Measurements from ENCODE around the gene WNT7A.

Gene WNT7A

DNA sequence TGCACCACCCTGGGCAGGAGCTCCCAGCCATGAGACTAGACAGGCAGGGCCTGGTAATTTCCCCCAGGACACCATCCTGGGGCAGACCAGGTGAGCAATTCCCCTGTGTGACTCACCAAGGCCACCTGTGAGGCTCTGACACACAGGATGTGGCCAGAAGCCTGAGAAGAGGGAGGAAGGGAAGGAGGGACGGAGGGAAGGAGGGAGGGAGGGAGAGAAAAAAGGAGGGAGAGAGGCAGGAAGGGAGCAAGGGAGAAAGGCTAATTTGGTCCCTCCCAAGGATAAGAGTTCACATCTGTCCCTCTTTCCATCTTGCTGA is 25.9 kb downstream of the WNT7A start:
- peak; percentile 91 to 94 for DNase-seq
- Histone ChIP-seq H3K23ac (ENCODE audit: low read length) (no peak overlapping the region), H3K14ac (ENCODE audit: low read length) (no peak overlapping the region)

DNA sequence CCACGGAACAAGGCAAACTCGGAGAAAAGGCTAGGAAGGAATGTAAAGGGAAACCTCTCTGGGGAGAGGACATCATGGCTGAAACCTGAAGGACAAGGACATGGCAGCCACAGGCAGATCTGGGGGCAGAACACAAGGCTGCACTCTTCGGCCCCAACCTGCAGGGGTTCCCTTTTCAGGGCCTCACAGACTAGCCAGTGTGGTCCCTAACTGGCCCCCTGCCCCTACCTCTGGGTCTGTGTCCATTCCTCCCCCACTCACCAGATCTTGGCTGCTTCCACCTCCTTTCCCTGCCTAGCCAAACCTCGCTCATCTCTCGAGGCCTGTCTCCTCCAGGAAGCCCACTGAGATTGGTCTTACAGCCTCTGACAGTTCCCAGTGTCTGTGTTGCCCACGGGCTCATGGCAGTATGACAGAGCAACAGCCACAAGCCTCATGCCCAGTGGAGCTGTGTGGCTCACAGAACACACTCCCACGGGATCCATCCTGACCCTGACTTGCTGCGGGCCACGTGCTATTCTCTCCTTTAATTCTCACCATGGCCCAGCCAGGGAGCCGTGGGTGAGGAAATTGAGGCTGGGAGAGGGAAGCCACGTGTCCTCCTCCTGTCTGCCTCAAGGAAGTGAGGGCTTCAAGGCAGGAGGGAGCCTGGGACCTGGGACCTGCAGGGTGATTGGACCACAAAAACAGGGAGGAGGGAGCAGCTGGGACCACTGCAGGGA is 26.5 kb downstream of the WNT7A start:
- no peak overlapping the region for H3K4me2 ChIP-seq (ENCODE audit: low read length)
- H3K23ac ChIP-seq (ENCODE audit: low read length): no peak overlapping the region
- no peaks in the 10 kb centered on the region for H3K9me3 ChIP-seq (ENCODE audit: insufficient read depth, low read depth, low read length)
- H3K9ac ChIP-seq (ENCODE audit: low read length): no peak overlapping the region
- peak overlapping the region; percentile 45 for H2BK120ac ChIP-seq (ENCODE audit: insufficient read depth, low read length, poor library complexity)
- no peak overlapping the region for H4K12ac ChIP-seq (ENCODE audit: low read depth, low read length)
- H3K14ac ChIP-seq (ENCODE audit: low read length): peak overlapping the region; percentile 2
- no peak overlapping the region for H3K4me3 ChIP-seq (ENCODE audit: low read depth, low read length)
- peak overlapping the region; percentile 3 for H4K8ac ChIP-seq (ENCODE audit: low read depth, low read length)
- no peaks in the 10 kb centered on the region for H3K27me3 ChIP-seq (ENCODE audit: insufficient read depth, low read length)
- no peaks in the 10 kb centered on the region for H3K79me2 ChIP-seq (ENCODE audit: control insufficient read depth, insufficient read depth, low read length, poor library complexity)
- WGBS (ENCODE audit: extremely low coverage, insufficient coverage, insufficient read length): no CpG with 5 or more reads among the region's 11 CpGs
- H4K91ac ChIP-seq (ENCODE audit: low read depth, low read length): peak overlapping the region; percentile 72
- no peak for DNase-seq
- H3K18ac ChIP-seq (ENCODE audit: low read length): peak overlapping the region; percentile 4
- peaks cover 34 to 35% of the 10 kb centered on the region in 2 experiments for H3K4me1 ChIP-seq (ENCODE audit: control insufficient read depth in 1 of 2, insufficient read depth in 2 of 2, low read length in 2 of 2)
- peak overlapping the region; percentile 36 for H3K27ac ChIP-seq (ENCODE audit: low read depth, low read length)
- H3K79me1 ChIP-seq (ENCODE audit: low read length): peaks cover 25% of the 10 kb centered on the region
- H2BK5ac ChIP-seq (ENCODE audit: low read depth, low read length, poor library complexity): no peak overlapping the region
- H2AK5ac ChIP-seq (ENCODE audit: low read length): peak overlapping the region; percentile 1
- no peaks in the 10 kb centered on the region for H3K36me3 ChIP-seq (ENCODE audit: control insufficient read depth in 1 of 2, insufficient read depth in 2 of 2, low read length in 2 of 2)
- H2BK12ac ChIP-seq (ENCODE audit: low read length): peak overlapping the region; percentile 39
- H3K4ac ChIP-seq (ENCODE audit: low read depth, low read length): no peak overlapping the region
- no peak overlapping the region for H2AFZ ChIP-seq (ENCODE audit: insufficient read depth, low read length, poor library complexity)

More for the DNA sequence above, 25.9 kb downstream of the WNT7A start:
- peak overlapping the region; percentile 3 for H4K8ac ChIP-seq (ENCODE audit: low read depth, low read length)
- no peak overlapping the region for H3K9ac ChIP-seq (ENCODE audit: low read length)
- no peak overlapping the region for H3K4me3 ChIP-seq (ENCODE audit: low read depth, low read length)
- H4K12ac ChIP-seq (ENCODE audit: low read depth, low read length): no peak overlapping the region
- H3K27ac ChIP-seq (ENCODE audit: low read depth, low read length): no peak overlapping the region
- H3K4me2 ChIP-seq (ENCODE audit: low read length): no peak overlapping the region
- no peak overlapping the region for H4K91ac ChIP-seq (ENCODE audit: low read depth, low read length)
- H3K27me3 ChIP-seq (ENCODE audit: insufficient read depth, low read length): no peaks in the 10 kb centered on the region
- H2BK12ac ChIP-seq (ENCODE audit: low read length): no peak overlapping the region
- no peaks in the 10 kb centered on the region for H3K79me2 ChIP-seq (ENCODE audit: control insufficient read depth, insufficient read depth, low read length, poor library complexity)
- H2AFZ ChIP-seq (ENCODE audit: insufficient read depth, low read length, poor library complexity): no peak overlapping the region
- no peaks in the 10 kb centered on the region for H3K9me3 ChIP-seq (ENCODE audit: insufficient read depth, low read depth, low read length)
- no peak overlapping the region for H2BK5ac ChIP-seq (ENCODE audit: low read depth, low read length, poor library complexity)
- no peak overlapping the region for H2AK5ac ChIP-seq (ENCODE audit: low read length)
- H3K18ac ChIP-seq (ENCODE audit: low read length): no peak overlapping the region
- no peaks in the 10 kb centered on the region for H3K36me3 ChIP-seq (ENCODE audit: control insufficient read depth in 1 of 2, insufficient read depth in 2 of 2, low read length in 2 of 2)
- peaks cover 34 to 35% of the 10 kb centered on the region in 2 experiments for H3K4me1 ChIP-seq (ENCODE audit: control insufficient read depth in 1 of 2, insufficient read depth in 2 of 2, low read length in 2 of 2)
- WGBS (ENCODE audit: extremely low coverage, insufficient coverage, insufficient read length): no CpG with 5 or more reads among the region's 1 CpG
- H3K4ac ChIP-seq (ENCODE audit: low read depth, low read length): no peak overlapping the region
- H3K79me1 ChIP-seq (ENCODE audit: low read length): peaks cover 25% of the 10 kb centered on the region
- H2BK120ac ChIP-seq (ENCODE audit: insufficient read depth, low read length, poor library complexity): no peak overlapping the region

GRCh38 chr3:13852638-13853009 is 27.2 kb downstream of the WNT7A start:
- no peaks in the 10 kb centered on the region for H3K27me3 ChIP-seq (ENCODE audit: insufficient read depth, low read length)
- no CpG with 5 or more reads among the region's 4 CpGs for WGBS (ENCODE audit: extremely low coverage, insufficient coverage, insufficient read length)
- H3K9ac ChIP-seq (ENCODE audit: low read length): no peak overlapping the region
- H2AK5ac ChIP-seq (ENCODE audit: low read length): peak overlapping the region; percentile 1
- H2AFZ ChIP-seq (ENCODE audit: insufficient read depth, low read length, poor library complexity): no peak overlapping the region
- H3K14ac ChIP-seq (ENCODE audit: low read length): peak overlapping the region; percentile 56
- no peak overlapping the region for H3K4me2 ChIP-seq (ENCODE audit: low read length)
- peaks cover 25% of the 10 kb centered on the region for H3K79me1 ChIP-seq (ENCODE audit: low read length)
- H3K23ac ChIP-seq (ENCODE audit: low read length): no peak overlapping the region
- H3K79me2 ChIP-seq (ENCODE audit: control insufficient read depth, insufficient read depth, low read length, poor library complexity): no peaks in the 10 kb centered on the region
- no peak overlapping the region for H2BK5ac ChIP-seq (ENCODE audit: low read depth, low read length, poor library complexity)
- H4K8ac ChIP-seq (ENCODE audit: low read depth, low read length): no peak overlapping the region
- H4K12ac ChIP-seq (ENCODE audit: low read depth, low read length): no peak overlapping the region
- H3K4ac ChIP-seq (ENCODE audit: low read depth, low read length): no peak overlapping the region
- DNase-seq: no peak
- peak overlapping the region; percentile 81 for H2BK12ac ChIP-seq (ENCODE audit: low read length)
- H3K4me3 ChIP-seq (ENCODE audit: low read depth, low read length): no peak overlapping the region
- no peaks in the 10 kb centered on the region for H3K9me3 ChIP-seq (ENCODE audit: insufficient read depth, low read depth, low read length)
- peak overlapping the region; percentile 82 for H2BK120ac ChIP-seq (ENCODE audit: insufficient read depth, low read length, poor library complexity)
- H3K4me1 ChIP-seq (ENCODE audit: control insufficient read depth in 1 of 2, insufficient read depth in 2 of 2, low read length in 2 of 2): peaks cover 34 to 35% of the 10 kb centered on the region in 2 experiments
- H3K36me3 ChIP-seq (ENCODE audit: control insufficient read depth in 1 of 2, insufficient read depth in 2 of 2, low read length in 2 of 2): no peaks in the 10 kb centered on the region
- H4K91ac ChIP-seq (ENCODE audit: low read depth, low read length): peak overlapping the region; percentile 87
- H3K18ac ChIP-seq (ENCODE audit: low read length): peak overlapping the region; percentile 11
- no peak overlapping the region for H3K27ac ChIP-seq (ENCODE audit: low read depth, low read length)

DNA sequence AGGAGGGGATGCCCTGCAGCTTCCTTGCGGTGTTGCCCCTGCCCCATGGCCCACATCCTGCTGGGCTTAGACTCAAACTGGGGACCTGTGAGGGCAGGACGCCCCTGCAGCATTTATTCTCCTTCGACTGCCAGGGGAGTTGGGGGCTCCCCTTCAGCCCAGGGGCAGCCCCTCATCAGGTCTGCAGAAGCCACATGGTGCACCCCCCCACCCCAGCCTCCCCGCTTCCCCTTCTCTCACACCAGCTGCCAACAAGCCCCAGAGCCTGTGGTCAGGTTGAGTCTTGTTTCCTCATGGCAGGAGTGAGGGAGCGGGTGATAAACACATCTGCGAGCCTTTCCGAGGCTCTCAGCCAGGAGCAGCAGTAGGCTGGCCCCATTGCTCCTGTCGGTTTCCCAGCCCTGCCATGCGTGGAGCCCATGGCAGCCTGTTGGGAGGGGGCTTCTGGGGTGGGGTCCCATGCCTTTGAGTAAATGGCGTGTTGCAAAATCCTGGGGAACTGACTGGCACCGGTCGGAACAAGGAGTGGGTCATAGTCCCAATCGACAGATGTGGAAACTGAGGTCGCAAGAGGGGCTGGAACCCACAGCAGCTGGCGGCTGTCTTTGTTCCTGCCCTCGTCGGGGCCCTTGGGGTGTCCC is 27.8 kb downstream of the WNT7A start:
- Histone ChIP-seq H3K36me3 (ENCODE audit: control insufficient read depth in 1 of 2, insufficient read depth in 2 of 2, low read length in 2 of 2) (no peaks in the 10 kb centered on the region), H4K91ac (ENCODE audit: low read depth, low read length) (peak overlapping the region; percentile 87), H3K14ac (ENCODE audit: low read length) (peak overlapping the region; percentile 56), H3K4ac (ENCODE audit: low read depth, low read length) (no peak overlapping the region), H2BK120ac (ENCODE audit: insufficient read depth, low read length, poor library complexity) (peak overlapping the region; percentile 82), H4K8ac (ENCODE audit: low read depth, low read length) (no peak overlapping the region), H2AK5ac (ENCODE audit: low read length) (peak overlapping the region; percentile 66), H3K9ac (ENCODE audit: low read length) (no peak overlapping the region), H3K23ac (ENCODE audit: low read length) (no peak overlapping the region), H3K27me3 (ENCODE audit: insufficient read depth, low read length) (no peaks in the 10 kb centered on the region), H3K9me3 (ENCODE audit: insufficient read depth, low read depth, low read length) (no peaks in the 10 kb centered on the region), H3K27ac (ENCODE audit: low read depth, low read length) (no peak overlapping the region), H4K12ac (ENCODE audit: low read depth, low read length) (no peak overlapping the region), H3K4me2 (ENCODE audit: low read length) (no peak overlapping the region), H3K79me1 (ENCODE audit: low read length) (peaks cover 25% of the 10 kb centered on the region), H2BK5ac (ENCODE audit: low read depth, low read length, poor library complexity) (no peak overlapping the region), H3K18ac (ENCODE audit: low read length) (peak overlapping the region; percentile 11), H3K4me3 (ENCODE audit: low read depth, low read length) (no peak overlapping the region), H3K4me1 (ENCODE audit: control insufficient read depth in 1 of 2, insufficient read depth in 2 of 2, low read length in 2 of 2) (peaks cover 34 to 35% of the 10 kb centered on the region in 2 experiments), H2AFZ (ENCODE audit: insufficient read depth, low read length, poor library complexity) (no peak overlapping the region), H2BK12ac (ENCODE audit: low read length) (peak overlapping the region; percentile 81), H3K79me2 (ENCODE audit: control insufficient read depth, insufficient read depth, low read length, poor library complexity) (no peaks in the 10 kb centered on the region)
- DNase-seq: no peak
- no CpG with 5 or more reads among the region's 17 CpGs for WGBS (ENCODE audit: extremely low coverage, insufficient coverage, insufficient read length)
